ENCODE results near the gene CXADR.
A peak's percentile ranks its signal among the peaks of the same experiment; 100 is the strongest.

- TF ChIP-seq TAF1 (IDR thresholded peaks at IDR 0.05; ENCODE audit: low read depth, low read length) (no peak), POLR2A (IDR thresholded peaks at IDR 0.05; ENCODE audit: low read depth, low read length) (no peak), POLR2AphosphoS5 (IDR thresholded peaks at IDR 0.05; ENCODE audit: low read depth, low read length) (no peak), SPI1 (IDR thresholded peaks at IDR 0.05; ENCODE audit: low read depth, low read length) (0 out of 2 replicates have a peak, but pooled peaks have one; percentile 17)
These were observed 21.0 kb upstream of the CXADR start for GRCh38 chr21:17491716-17492414.

All from GM12891 (cell line).